ENCODE measurements around the gene ADAMTS18. TPM values are rescaled to one million over a fixed set of nuclear protein-coding genes. Genes with fewer than 3 reads are reported as not detected.

ADAMTS18 gene
- total and polyA plus RNA-seq, 2 of the 8 experiments (the other 6 are each of a cell fraction or from before 2014, with no cell fraction given), result 0.05 to 0.19 TPM

GRCh38 chr16:77396461-77396860, 38.4 kb downstream of the ADAMTS18 start:
- Histone ChIP-seq H3K4ac (replicated peaks; ENCODE audit: insufficient read length, low read depth, low read length) (no peak overlapping the region), H2BK5ac (ENCODE audit: low read depth, low read length) (no peak overlapping the region), H3K27me3 (replicated peaks in 1 of 4; ENCODE audit: control insufficient read depth in 3 of 4, extremely low read depth in 1 of 4, insufficient read depth in 3 of 4, low read length in 3 of 4) (no peaks in the 10 kb centered on the region), H3K4me3 (ENCODE audit: extremely low read depth in 1 of 4, insufficient read depth in 2 of 4, low read depth in 3 of 4, low read length in 4 of 4) (no peak overlapping the region), H2BK20ac (ENCODE audit: low read length) (no peak overlapping the region), H2AK5ac (ENCODE audit: low read depth, low read length) (no peak overlapping the region), H3K14ac (ENCODE audit: insufficient read length) (no peak overlapping the region), H3K4me2 (ENCODE audit: insufficient read depth in 1 of 2, low read depth in 2 of 2, low read length in 2 of 2) (no peak overlapping the region), H2BK120ac (replicated peaks; ENCODE audit: low read depth, low read length) (no peak overlapping the region), H3K9ac (replicated peaks in 1 of 4; ENCODE audit: extremely low read depth in 1 of 4, low read depth in 3 of 4, low read length in 3 of 4) (no peak overlapping the region), H3K9me3 (ENCODE audit: insufficient read depth in 2 of 2, low read depth in 1 of 2, low read length in 1 of 2) (no peaks in the 10 kb centered on the region), H4K5ac (ENCODE audit: insufficient read length, low read depth, low read length) (no peak overlapping the region), H3K27ac (ENCODE audit: low read depth, low read length) (no peak overlapping the region), H4K20me1 (replicated peaks in 1 of 2; ENCODE audit: control insufficient read depth in 1 of 2, insufficient read depth in 2 of 2, low read length in 2 of 2) (no peaks in the 10 kb centered on the region), H3K23me2 (ENCODE audit: low read depth, low read length) (no peaks in the 10 kb centered on the region), H4K91ac (replicated peaks; ENCODE audit: insufficient read length, low read length) (no peak overlapping the region), H2BK12ac (ENCODE audit: low read depth, low read length) (no peak overlapping the region), H4K8ac (ENCODE audit: extremely low read depth, insufficient read depth, low read length) (no peak overlapping the region), H3K4me1 (replicated peaks in 1 of 4; ENCODE audit: control insufficient read depth in 3 of 4, insufficient read depth in 4 of 4, low read length in 3 of 4) (peaks cover 0 to 7% (median 2%) of the 10 kb centered on the region in 4 experiments; a peak in 2 of 7 replicates), H3K79me2 (ENCODE audit: control insufficient read depth in 1 of 2, insufficient read depth in 2 of 2, low read length in 2 of 2) (no peaks in the 10 kb centered on the region), H2BK15ac (ENCODE audit: low read length) (no peak overlapping the region), H3K18ac (ENCODE audit: extremely low read depth, low read length) (no peak overlapping the region), H3K36me3 (ENCODE audit: control insufficient read depth in 2 of 4, insufficient read depth in 4 of 4, low read length in 3 of 4) (no peaks in the 10 kb centered on the region), H3K23ac (ENCODE audit: insufficient read length) (no peak overlapping the region), H3K79me1 (ENCODE audit: low read depth, low read length) (no peaks in the 10 kb centered on the region), H3K56ac (replicated peaks; ENCODE audit: insufficient read length, low read depth, low read length) (no peak overlapping the region), H2AFZ (ENCODE audit: low read length) (no peak overlapping the region)
- DNase-seq (ENCODE audit: low read depth in 1 of 2, low spot score in 2 of 2) (no peak), FAIRE-seq (no peak)
- TF ChIP-seq HDAC2 (IDR thresholded peaks at IDR 0.05; ENCODE audit: borderline replicate concordance in 1 of 2, low read depth in 2 of 2, low read length in 2 of 2), result no peak
- no peak for TF ChIP-seq SIX5 (IDR thresholded peaks at IDR 0.05; ENCODE audit: low read depth, low read length)
- TF ChIP-seq FOSL1 (IDR thresholded peaks at IDR 0.05; ENCODE audit: insufficient read depth, low read depth, low read length), result no peak
- TF ChIP-seq SIN3A (conservative IDR thresholded peaks at IDR 0.05 in 1 of 2, IDR thresholded peaks at IDR 0.05 in 1 of 2; ENCODE audit: low read depth in 1 of 2, low read length in 2 of 2), result no peak
- TF ChIP-seq GABPA (IDR thresholded peaks at IDR 0.05; ENCODE audit: borderline replicate concordance, insufficient read depth, low read length), result no peak
- no peak for TF ChIP-seq EP300 (IDR thresholded peaks at IDR 0.05; ENCODE audit: borderline replicate concordance in 1 of 2, low read depth in 2 of 2, low read length in 2 of 2)
- TF ChIP-seq GTF2F1 (IDR thresholded peaks at IDR 0.05; ENCODE audit: borderline replicate concordance, low read depth, low read length), result no peak
- TF ChIP-seq NRF1 (IDR thresholded peaks at IDR 0.05; ENCODE audit: low read depth, low read length), result no peak
- no peak for TF ChIP-seq MAX (IDR thresholded peaks at IDR 0.05)
- 86% methylated on average over 3 of the region's 3 CpGs; no CpG with 5 or more reads in 1 of the 2 experiments for WGBS, 2 experiments (ENCODE audit: extremely low coverage in 1 of 2, insufficient coverage in 1 of 2, insufficient read length in 1 of 2, insufficient replicate concordance in 2 of 2, low coverage in 1 of 2, low lambda C conversion rate in 2 of 2, missing lambda C conversion rate in 1 of 2)
- POLR2A ChIA-PET (ENCODE audit: partially characterized antibody), result interaction anchor here (0.6 kb wide), 1 partner anchor 114 kb away, joined by 6 read pairs; no protein-coding TSS in a partner anchor
- CTCF ChIA-PET (ENCODE audit: partially characterized antibody), result interaction anchor here (0.6 to 3.3 kb wide), 8 partner anchors 9 to 187 kb away, joined by 3 to 11 read pairs (median 4); no protein-coding TSS in a partner anchor

All from H1 (cell line).